ENCODE results near the gene MCF2L2. TPM values are rescaled to one million over a fixed set of nuclear protein-coding genes. Genes with fewer than 3 reads are reported as not detected.

MCF2L2 gene
- total and polyA plus RNA-seq, 9 of the 15 experiments (the other 6 are each of a cell fraction or from before 2014, with no cell fraction given): 0.56 to 4.2 (median 3.0) TPM

DNA sequence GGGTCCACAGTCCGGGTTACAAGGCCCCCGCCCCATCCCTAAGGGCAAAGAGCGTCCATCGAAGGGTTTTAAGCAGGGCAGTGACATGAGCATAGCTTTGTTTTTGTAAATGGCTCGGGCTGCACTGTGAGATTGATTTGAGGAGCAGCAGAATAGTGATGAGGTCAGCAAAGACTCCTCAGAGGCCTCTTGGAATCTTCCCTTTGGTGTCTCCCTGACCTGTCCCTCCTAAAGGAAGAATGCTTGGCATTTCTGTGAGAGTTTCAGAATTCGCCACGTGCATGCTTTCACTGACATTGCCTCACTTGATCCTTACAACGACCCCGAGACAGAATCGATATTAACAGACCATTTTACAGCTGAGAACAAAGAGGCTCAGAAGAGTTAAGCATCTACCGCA, 286.2 kb downstream of the MCF2L2 start (continued):
- TF ChIP-seq CHD7 (IDR thresholded peaks at IDR 0.05; ENCODE audit: low read depth, low read length): no peak
- no peak for TF ChIP-seq JUNB (CRISPR knock-in tag; conservative IDR thresholded peaks at IDR 0.05)
- no peak for TF ChIP-seq GTF2B (IDR thresholded peaks at IDR 0.05; ENCODE audit: extremely low read depth, insufficient read length)
- TF ChIP-seq KLF16 (IDR thresholded peaks at IDR 0.05): no peak
- TF ChIP-seq CHD1 (IDR thresholded peaks at IDR 0.05; ENCODE audit: low read length): no peak
- no peak for TF ChIP-seq ZBTB40 (IDR thresholded peaks at IDR 0.05)
- no peak for TF ChIP-seq ZBTB40 (CRISPR knock-in tag; IDR thresholded peaks at IDR 0.05)
